HCT116 (cell line): ENCODE data around the gene ENTPD7. TPM values are rescaled to one million over a fixed set of nuclear protein-coding genes. Genes with fewer than 3 reads are reported as not detected.

Experiments
- ATAC-seq: fragments of 200-7000 bp; cut with Tn5 transposase; 2 replicates; pipeline ENCODE4 v1.9.1; 2020; ENCODE audit warnings: mild to moderate bottlenecking, moderate library complexity
- Bru-seq: library from RNA; stranded (reverse); fragments of 400-500 nt; gene quantifications from one replicate; lab custom pipeline; 2021; lab: Mats Ljungman, UMichigan
- BruChase-seq, 2 experiments: library from RNA; stranded (reverse); fragments of 400-500 nt; gene quantifications; one replicate each; lab custom pipeline; 2021; lab: Mats Ljungman, UMichigan
- BruUV-seq: library from RNA; stranded (reverse); fragments of 400-500 nt; replicated peaks from 2 replicates; lab custom pipeline; 2021; lab: Mats Ljungman, UMichigan
- CTCF ChIA-PET: fragments of 300-600 bp; sonication (Branson Sonifier 250); formaldehyde crosslinking; loops from one replicate; lab custom pipeline; 2021; ENCODE audit warnings: antibody characterized with exemption; lab: Charles Lee
- POLR2A ChIA-PET: fragments of 300-600, 350-600 bp; sonication (Branson Sonifier 250); formaldehyde crosslinking; loops from one replicate; lab custom pipeline; 2021; ENCODE audit warnings: antibody characterized with exemption; lab: Charles Lee
- RAD21 ChIA-PET, 2 experiments: fragments of 300-600 bp; sonication (Branson Sonifier 250); formaldehyde crosslinking; loops; one replicate each; lab custom pipeline; 2023; ENCODE audit warnings: low total read pairs in 2 of 2; ENCODE audit not compliant: uncharacterized antibody in 2 of 2, unreplicated experiment in 2 of 2, low non-redundant PET in 1 of 2; lab: Charles Lee
- DNase-seq: peaks from one replicate; pipeline ENCODE4 v3.0.0-alpha.2; 2010; ENCODE audit warnings: low read depth, low spot score
- H2AFZ ChIP-seq: fragments of 200-600 bp; shearing (Covaris generic), sonication (generic); 2 replicates; pipeline ENCODE4 v1.6.1; 2017; ENCODE audit warnings: low read depth, mixed run types, mixed read lengths, antibody characterized with exemption, low read length; ENCODE audit not compliant: poor library complexity, severe bottlenecking
- H3K27ac ChIP-seq: 2 replicates; pipeline ENCODE4 v1.5.1; 2012; ENCODE audit warnings: low read depth, low read length
- H3K27me3 ChIP-seq: fragments of 200-600 bp; sonication (generic); 2 replicates; pipeline ENCODE4 v1.6.1; 2016; ENCODE audit warnings: mixed run types, low read length, mixed read lengths; ENCODE audit not compliant: insufficient read depth
- H3K36me3 ChIP-seq, 2 experiments: fragments of 200-500 bp in 1 of 2; fragments of 200-600 bp in 1 of 2; sonication (Bioruptor generic) in 1 of 2; sonication (generic) in 1 of 2; 2 replicates each; pipeline versions ENCODE4 v1.5.1 to v1.6.1; 2014 to 2016; ENCODE audit warnings: low read length in 2 of 2, inconsistent platforms in 1 of 2, mixed read lengths in 1 of 2, mixed run types in 1 of 2; ENCODE audit not compliant: insufficient read depth in 2 of 2, control insufficient read depth in 1 of 2
- H3K4me1 ChIP-seq, 2 experiments: fragments of 200-600 bp in 1 of 2; sonication (generic) in 1 of 2; 2 replicates each; pipeline versions ENCODE4 v1.5.1 to v1.6.1; 2012 to 2017; ENCODE audit warnings: low read length in 2 of 2, inconsistent platforms in 1 of 2, mild to moderate bottlenecking in 1 of 2, mixed read lengths in 1 of 2, mixed run types in 1 of 2, moderate library complexity in 1 of 2; ENCODE audit not compliant: insufficient read depth in 2 of 2, control insufficient read depth in 1 of 2
- H3K4me2 ChIP-seq: fragments of 200-600 bp; sonication (generic); 2 replicates; pipeline ENCODE4 v1.6.1; 2017; ENCODE audit warnings: mixed run types, low read length, mixed read lengths
- H3K4me3 ChIP-seq, 2 experiments: fragments of 200-600 bp in 1 of 2; sonication (generic) in 1 of 2; replicated peaks in 1 of 2; 2 replicates each; pipeline ENCODE4 v1.5.1; 2011 to 2016; ENCODE audit warnings: low read length in 2 of 2, control low read depth in 1 of 2, low read depth in 1 of 2, mild to moderate bottlenecking in 1 of 2, mixed read lengths in 1 of 2, mixed run types in 1 of 2
- H3K79me2 ChIP-seq: fragments of 200-600 bp; sonication (generic); 2 replicates; pipeline ENCODE4 v1.6.1; 2017; ENCODE audit warnings: mild to moderate bottlenecking, mixed run types, low read length, moderate library complexity, mixed read lengths; ENCODE audit not compliant: insufficient read depth
- H3K9ac ChIP-seq: fragments of 200-600 bp; sonication (generic); 2 replicates; pipeline ENCODE4 v1.6.1; 2016; ENCODE audit warnings: low read length, mixed read lengths
- H3K9me2 ChIP-seq: fragments of 200-600 bp; sonication (generic), shearing (Covaris generic); 2 replicates; pipeline ENCODE4 v1.6.1; 2017; ENCODE audit warnings: mixed run types, mild to moderate bottlenecking, moderate library complexity; ENCODE audit not compliant: insufficient read depth
- H3K9me3 ChIP-seq, 2 experiments: fragments of 200-500 bp in 1 of 2; fragments of 200-600 bp in 1 of 2; sonication (Bioruptor generic) in 1 of 2; sonication (generic) in 1 of 2; 2 replicates each; pipeline ENCODE4 v1.6.1; 2014 to 2017; ENCODE audit warnings: low read length in 2 of 2, mixed read lengths in 2 of 2, inconsistent platforms in 1 of 2, low read depth in 1 of 2, mild to moderate bottlenecking in 1 of 2, mixed run types in 1 of 2, moderate library complexity in 1 of 2; ENCODE audit not compliant: control insufficient read depth in 1 of 2, insufficient read depth in 1 of 2
- H4K20me1 ChIP-seq: fragments of 200-600 bp; sonication (generic), shearing (Covaris generic); 2 replicates; pipeline ENCODE4 v1.6.1; 2017; ENCODE audit warnings: mixed run types, mild to moderate bottlenecking, moderate library complexity; ENCODE audit not compliant: insufficient read depth
- CEBPB ChIP-seq: IDR thresholded peaks from 2 replicates; pipeline ENCODE4 v1.6.1; 2012; ENCODE audit warnings: low read depth
- CTCF ChIP-seq, 3 experiments: fragments of 200-600 bp in 1 of 3; sonication (generic) in 1 of 3; IDR thresholded peaks in 2 of 3; conservative IDR thresholded peaks in 1 of 3; 2 replicates each; pipeline ENCODE4 v1.5.1; 2012 to 2017; ENCODE audit warnings: low read depth in 2 of 3, low read length in 2 of 3, antibody characterized with exemption in 1 of 3, borderline replicate concordance in 1 of 3, control low read depth in 1 of 3, mild to moderate bottlenecking in 1 of 3, mixed read lengths in 1 of 3, mixed run types in 1 of 3, moderate library complexity in 1 of 3; ENCODE audit not compliant: insufficient read depth in 1 of 3
- EGR1 ChIP-seq: IDR thresholded peaks from 2 replicates; pipeline ENCODE4 v1.6.1; 2012; ENCODE audit warnings: low read depth
- FOSL1 ChIP-seq: IDR thresholded peaks from 2 replicates; pipeline ENCODE4 v1.6.1; 2012; ENCODE audit warnings: low read depth
- MAX ChIP-seq: IDR thresholded peaks from 2 replicates; pipeline ENCODE4 v1.6.1; 2012
- POLR2A ChIP-seq: IDR thresholded peaks from 2 replicates; pipeline ENCODE4 v1.7.0; 2011; ENCODE audit warnings: borderline replicate concordance; ENCODE audit not compliant: insufficient read depth, insufficient read length; ENCODE audit errors: extremely low read depth
- POLR2AphosphoS5 ChIP-seq: IDR thresholded peaks from 2 replicates; pipeline ENCODE4 v1.6.1; 2011; ENCODE audit warnings: mild to moderate bottlenecking, low read depth, low read length, moderate library complexity
- REST ChIP-seq: IDR thresholded peaks from 2 replicates; pipeline ENCODE4 v1.6.1; 2012; ENCODE audit warnings: low read depth
- SIN3A ChIP-seq: IDR thresholded peaks from 2 replicates; pipeline ENCODE4 v1.6.1; 2012; ENCODE audit warnings: low read depth
- SP1 ChIP-seq: IDR thresholded peaks from 2 replicates; pipeline ENCODE4 v1.6.1; 2012; ENCODE audit warnings: low read depth
- TCF7L2 ChIP-seq: IDR thresholded peaks from 2 replicates; pipeline ENCODE4 v1.7.0; 2011; ENCODE audit warnings: borderline replicate concordance, inconsistent platforms; ENCODE audit not compliant: insufficient read depth, insufficient read length; ENCODE audit errors: extremely low read depth
- YY1 ChIP-seq: IDR thresholded peaks from 2 replicates; pipeline ENCODE4 v1.6.1; 2011; ENCODE audit warnings: low read length, low read depth, moderate library complexity, mild to moderate bottlenecking; ENCODE audit not compliant: insufficient replicate concordance; ENCODE audit errors: extremely low read depth
- ZFX ChIP-seq: fragments of 450-650 bp; IDR thresholded peaks from 2 replicates; pipeline ENCODE4 v1.6.1; 2017
- intact Hi-C: fragments of 100-400 bp; cut with micrococcal nuclease; formaldehyde crosslinking; loops from 2 replicates; pipeline ENCODE4 v1.10.0; 2022
- long read RNA-seq: library from polyadenylated mRNA; unstranded; transcript quantifications from one replicate; pipeline ENCODE4 v2.0.0, GENCODE V29; 2021; ENCODE audit not compliant: unreplicated experiment
- polyA plus RNA-seq: library from polyadenylated mRNA; unstranded; fragments of >200 nt; gene quantifications from 2 replicates; pipeline ENCODE4 v1.2.1, GENCODE V29; 2012; ENCODE audit warnings: missing spikeins
- total RNA-seq: library from RNA; stranded (reverse); gene quantifications from one replicate; pipeline ENCODE4 v1.2.1, GENCODE V29; 2021; ENCODE audit not compliant: unreplicated experiment

The ENTPD7 gene
- total RNA-seq (12.3 TPM), Bru-seq, nascent RNA (percentile 75 among the genes with signal in this experiment), BruChase-seq, experiment 1, labeled RNA remaining after a 6-hour chase (percentile 71 among the genes with signal in this experiment), BruChase-seq, experiment 2, labeled RNA remaining after a 2-hour chase (percentile 76 among the genes with signal in this experiment)
- polyA plus RNA-seq, result 2.7 and 2.9 TPM in 2 replicates
- long read RNA-seq, transcript ENTPD7-201 (13 exons, 3,550 nt), result major isoform, 5 of 12 reads
- long read RNA-seq, partial matches to known transcripts, result 4 of 12 reads
- long read RNA-seq, other reads (novel, unspliced or antisense), result 3 of 12 reads

GRCh38 chr10:99659031-99659867 lies at the start of gene ENTPD7:
TSS of gene ENTPD7 (plus strand) at chr10:99659509. CDS start at chr10:99659957, 448 bp downstream.
- H3K27me3 ChIP-seq, result no peaks in the 10 kb centered on the region
- peaks cover 2 to 4% of the 10 kb centered on the region in 2 experiments; a peak in 2 of 4 replicates for H3K36me3 ChIP-seq
- CTCF ChIA-PET, result interaction anchor here (0.8 to 1.4 kb wide), 9 partner anchors 10 to 387 kb away, joined by 3 to 7 read pairs (median 3); partner anchors contain the start of genes COX15 and CUTC
- DNase-seq (peak; percentile 95), ATAC-seq (peak; percentile 99)
- peak within 1 kb of the TSS; percentile 89 for H3K4me2 ChIP-seq
- peaks cover 10% of the 10 kb centered on the region for H3K79me2 ChIP-seq
- peak within 1 kb of the TSS; percentile 59 for H2AFZ ChIP-seq
- intact Hi-C loops, result loop anchor here (1.0 kb wide), 1 partner anchor 38 kb away; no protein-coding TSS in a partner anchor
- peaks cover 6 to 30% of the 10 kb centered on the region in 2 experiments; a peak in 3 of 4 replicates for H3K4me1 ChIP-seq
- peak within 1 kb of the TSS; percentile 89 to 92 for H3K4me3 ChIP-seq
- H3K9me2 ChIP-seq, result no peaks in the 10 kb centered on the region
- peak; percentile 85 for TF ChIP-seq POLR2A
- TF ChIP-seq SP1, result peak; percentile 88
- TF ChIP-seq YY1, result peak; percentile 23
- TF ChIP-seq REST, result no peak
- TF ChIP-seq ZFX, result peak; percentile 84
- peak; percentile 93 for TF ChIP-seq SIN3A
- TF ChIP-seq TCF7L2, result peak; percentile 24
- peak; percentile 76 for TF ChIP-seq MAX
- TF ChIP-seq EGR1, result peak; percentile 48
- TF ChIP-seq FOSL1, result no peak
- peak; percentile 98 for TF ChIP-seq POLR2AphosphoS5
- TF ChIP-seq CEBPB, result no peak
- peak in 1 of 3 experiments; percentile 20; a peak in 1 of 6 replicates for TF ChIP-seq CTCF (IDR thresholded peaks at IDR 0.05 in 2 of 3, conservative IDR thresholded peaks at IDR 0.05 in 1 of 3; ENCODE audit: borderline replicate concordance in 1 of 3, insufficient read depth in 1 of 3, low read depth in 2 of 3, low read length in 2 of 3)
- no TSS peak for BruUV-seq
- H3K9me3 ChIP-seq, result no peaks in the 10 kb centered on the region
- peak within 1 kb of the TSS; percentile 86 for H3K9ac ChIP-seq
- H3K27ac ChIP-seq, result peak within 1 kb of the TSS; percentile 51
- POLR2A ChIA-PET, result interaction anchor here (0.6 to 1.9 kb wide), 12 partner anchors 8 to 229 kb away, joined by 3 to 18 read pairs (median 3); partner anchors contain the start of genes GOT1 and SLC25A28
- RAD21 ChIA-PET, result no interaction called here
- H4K20me1 ChIP-seq, result no peaks in the 10 kb centered on the region
